MCF 10A (cell line): ENCODE measurements around the gene ING1. TPM values are rescaled to one million over a fixed set of nuclear protein-coding genes. Genes with fewer than 3 reads are reported as not detected.
"Not testable (repeated sequence)": the region's sequence is repeated elsewhere in the genome, so short reads cannot be mapped to it uniquely, and the experiment has no call there.

Source experiments
- BruUV-seq: library from RNA; stranded (reverse); fragments of 400-500 nt; replicated peaks from 2 replicates; lab custom pipeline; 2021; lab: Mats Ljungman, UMichigan
- CTCF ChIA-PET: fragments of 300-600 bp; sonication (Branson Sonifier 250); formaldehyde crosslinking; extraction: SDS; loops from one replicate; lab custom pipeline; 2021; ENCODE audit warnings: antibody characterized with exemption, inconsistent platforms; lab: Yijun Ruan, JAX
- POLR2A ChIA-PET: fragments of 300-600, 350-650 bp; sonication (Branson Sonifier 250); formaldehyde crosslinking; extraction: SDS; loops from one replicate; lab custom pipeline; 2020; ENCODE audit warnings: antibody characterized with exemption, inconsistent platforms; lab: Yijun Ruan, JAX
- DNase-seq: peaks from one replicate; pipeline ENCODE4 v3.0.0-alpha.2; 2018; ENCODE audit not compliant: unreplicated experiment
- H3K27ac Mint-ChIP-seq: one replicate; pipeline ENCODE4 v1.8.0; 2022; ENCODE audit warnings: mild to moderate bottlenecking, low read depth, mixed read lengths; ENCODE audit not compliant: unreplicated experiment
- H3K27me3 Mint-ChIP-seq: one replicate; pipeline ENCODE4 v1.8.0; 2022; ENCODE audit warnings: mixed read lengths; ENCODE audit not compliant: insufficient read depth, unreplicated experiment
- H3K36me3 Mint-ChIP-seq: one replicate; pipeline ENCODE4 v1.8.0; 2022; ENCODE audit warnings: mild to moderate bottlenecking, moderate library complexity, mixed read lengths; ENCODE audit not compliant: insufficient read depth, unreplicated experiment
- H3K4me1 Mint-ChIP-seq: one replicate; pipeline ENCODE4 v1.8.0; 2022; ENCODE audit warnings: mixed read lengths; ENCODE audit not compliant: insufficient read depth, unreplicated experiment
- H3K4me3 Mint-ChIP-seq: one replicate; pipeline ENCODE4 v1.8.0; 2022; ENCODE audit warnings: mild to moderate bottlenecking, moderate library complexity, mixed read lengths; ENCODE audit not compliant: unreplicated experiment
- H3K9me3 Mint-ChIP-seq: one replicate; pipeline ENCODE4 v1.8.0; 2022; ENCODE audit warnings: mixed read lengths; ENCODE audit not compliant: unreplicated experiment
- intact Hi-C: fragments of 100-400 bp; cut with micrococcal nuclease; formaldehyde crosslinking; loops from 2 replicates; pipeline ENCODE4 v1.14.1; 2022
- total RNA-seq: library from RNA; stranded (reverse); gene quantifications from 2 replicates; pipeline ENCODE4 v1.2.3, GENCODE V29; 2022
- TF ChIP-seq, protein P1 (sequence below): fragments of 200-600 bp; IDR thresholded peaks from one replicate; pipeline ENCODE4 v1.8.0; 2022; ENCODE audit warnings: antibody characterized with exemption, mild to moderate bottlenecking; ENCODE audit not compliant: unreplicated experiment

The ING1 gene
- total RNA-seq, 1 experiment from 2014 or later: 10.0 TPM

DNA sequence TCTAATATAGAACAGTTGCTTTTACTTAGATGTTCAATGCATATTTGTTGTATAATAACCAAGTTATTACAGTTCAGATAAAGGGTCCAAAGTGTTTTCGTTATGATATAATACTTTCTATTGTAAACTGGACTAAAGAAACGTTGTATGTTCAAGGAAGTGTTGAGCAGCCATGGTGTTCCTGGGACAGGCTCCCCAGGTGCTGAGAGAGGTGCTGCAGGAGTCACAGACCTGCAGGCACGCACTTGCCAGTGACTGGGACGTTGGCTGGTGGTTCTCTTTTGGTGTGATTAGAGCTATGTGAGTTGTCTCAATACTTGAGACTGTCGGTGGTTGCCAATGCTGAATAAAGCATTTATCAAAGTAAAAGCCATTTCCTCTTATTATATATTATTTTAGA, 9.5 kb downstream of the ING1 start:
- ChIA-PET CTCF (interaction anchor here (1.3 kb wide), 1 partner anchor 96 kb away, joined by 3 read pairs; no protein-coding TSS in a partner anchor), POLR2A (interaction anchor here (1.1 to 1.5 kb wide), 3 partner anchors 9 to 106 kb away, joined by 3 to 7 read pairs (median 6); partner anchors contain the start of gene ING1)
- H3K27ac Mint-ChIP-seq: no peak overlapping the region
- DNase-seq: no peak
- intact Hi-C loops: no loop called here
- no peaks in the 10 kb centered on the region for H3K27me3 Mint-ChIP-seq
- no peaks in the 10 kb centered on the region for H3K9me3 Mint-ChIP-seq
- H3K36me3 Mint-ChIP-seq: peaks cover 17% of the 10 kb centered on the region
- no peaks in the 10 kb centered on the region for H3K4me1 Mint-ChIP-seq
- TF ChIP-seq, protein P1, sequence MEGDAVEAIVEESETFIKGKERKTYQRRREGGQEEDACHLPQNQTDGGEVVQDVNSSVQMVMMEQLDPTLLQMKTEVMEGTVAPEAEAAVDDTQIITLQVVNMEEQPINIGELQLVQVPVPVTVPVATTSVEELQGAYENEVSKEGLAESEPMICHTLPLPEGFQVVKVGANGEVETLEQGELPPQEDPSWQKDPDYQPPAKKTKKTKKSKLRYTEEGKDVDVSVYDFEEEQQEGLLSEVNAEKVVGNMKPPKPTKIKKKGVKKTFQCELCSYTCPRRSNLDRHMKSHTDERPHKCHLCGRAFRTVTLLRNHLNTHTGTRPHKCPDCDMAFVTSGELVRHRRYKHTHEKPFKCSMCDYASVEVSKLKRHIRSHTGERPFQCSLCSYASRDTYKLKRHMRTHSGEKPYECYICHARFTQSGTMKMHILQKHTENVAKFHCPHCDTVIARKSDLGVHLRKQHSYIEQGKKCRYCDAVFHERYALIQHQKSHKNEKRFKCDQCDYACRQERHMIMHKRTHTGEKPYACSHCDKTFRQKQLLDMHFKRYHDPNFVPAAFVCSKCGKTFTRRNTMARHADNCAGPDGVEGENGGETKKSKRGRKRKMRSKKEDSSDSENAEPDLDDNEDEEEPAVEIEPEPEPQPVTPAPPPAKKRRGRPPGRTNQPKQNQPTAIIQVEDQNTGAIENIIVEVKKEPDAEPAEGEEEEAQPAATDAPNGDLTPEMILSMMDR: no peak
- BruUV-seq: no TSS peak
- no peak overlapping the region for H3K4me3 Mint-ChIP-seq

DNA sequence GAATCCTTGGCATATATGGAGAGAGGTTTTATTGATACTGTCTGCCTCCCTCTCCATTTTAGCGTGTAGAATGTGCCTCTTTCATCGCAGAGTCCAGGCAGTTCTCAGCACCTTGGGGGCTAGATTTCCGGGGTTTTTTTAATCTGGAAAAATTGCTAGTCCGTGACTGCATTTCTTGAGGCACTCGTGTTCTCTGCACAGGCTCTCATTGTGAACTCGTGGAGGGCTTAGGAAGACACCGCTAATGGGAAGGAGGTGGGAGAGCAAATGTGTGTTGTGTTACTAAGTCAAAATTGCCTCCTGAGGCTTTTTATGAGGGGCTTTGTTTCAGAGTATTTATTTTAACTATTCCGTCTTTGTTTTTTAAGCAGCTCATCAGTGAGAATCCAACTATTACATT, 10.1 kb downstream of the ING1 start:
- H3K27me3 Mint-ChIP-seq: no peaks in the 10 kb centered on the region
- H3K4me3 Mint-ChIP-seq: no peak overlapping the region
- no peaks in the 10 kb centered on the region for H3K9me3 Mint-ChIP-seq
- peaks cover 17% of the 10 kb centered on the region for H3K36me3 Mint-ChIP-seq
- no peak overlapping the region for H3K27ac Mint-ChIP-seq
- POLR2A ChIA-PET: interaction anchor here (0.7 to 1.2 kb wide), 3 partner anchors 8 to 129 kb away, joined by 3 to 6 read pairs (median 3); partner anchors contain the start of gene ING1
- no TSS peak for BruUV-seq
- DNase-seq: no peak
- no peaks in the 10 kb centered on the region for H3K4me1 Mint-ChIP-seq
- TF ChIP-seq, protein P1: no peak
- intact Hi-C loops: no loop called here
- CTCF ChIA-PET: interaction anchor here (0.6 to 1.3 kb wide), 4 partner anchors 8 to 325 kb away, joined by 3 to 4 read pairs (median 3); no protein-coding TSS in a partner anchor

DNA sequence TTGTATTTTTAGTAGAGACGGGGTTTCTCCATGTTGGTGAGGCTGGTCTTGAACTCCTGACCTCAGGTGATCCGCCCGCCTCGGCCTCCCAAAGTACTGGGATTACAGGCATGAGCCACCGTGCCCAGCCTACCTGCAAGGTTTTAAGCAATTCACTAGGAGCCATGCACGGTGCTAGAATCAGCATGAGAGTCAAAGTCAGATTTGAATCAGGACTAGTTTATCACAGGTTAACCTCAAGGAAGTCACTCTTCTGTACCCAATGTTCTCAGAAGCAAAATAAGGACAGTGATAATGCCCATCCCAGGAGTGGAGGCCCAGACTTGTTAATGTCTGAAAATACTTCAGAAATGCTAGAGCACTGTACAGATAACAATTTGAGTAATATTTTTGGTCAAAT, 12.7 kb downstream of the ING1 start:
- H3K27me3 Mint-ChIP-seq, CTCF ChIA-PET, DNase-seq, H3K4me1 Mint-ChIP-seq, H3K4me3 Mint-ChIP-seq, H3K27ac Mint-ChIP-seq, H3K9me3 Mint-ChIP-seq, POLR2A ChIA-PET, BruUV-seq, intact Hi-C loops: not testable (repeated sequence)
- H3K36me3 Mint-ChIP-seq: peaks cover 10% of the 10 kb centered on the region

- no peaks in the 10 kb centered on the region for H3K9me3 Mint-ChIP-seq
- no peaks in the 10 kb centered on the region for H3K4me1 Mint-ChIP-seq
- no peak for DNase-seq
- CTCF ChIA-PET: no interaction called here
- H3K4me3 Mint-ChIP-seq: no peak overlapping the region
- no TSS peak for BruUV-seq
- peaks cover 7% of the 10 kb centered on the region for H3K36me3 Mint-ChIP-seq
- intact Hi-C loops: no loop called here
- POLR2A ChIA-PET: no interaction called here
- H3K27me3 Mint-ChIP-seq: no peaks in the 10 kb centered on the region
- TF ChIP-seq, protein P1: no peak
- no peak overlapping the region for H3K27ac Mint-ChIP-seq
These were observed 13.2 kb downstream of the ING1 start for GRCh38 chr13:110726726-110727125.
